ENCODE measurements around the gene LNPEP.

LNPEP gene

DNA sequence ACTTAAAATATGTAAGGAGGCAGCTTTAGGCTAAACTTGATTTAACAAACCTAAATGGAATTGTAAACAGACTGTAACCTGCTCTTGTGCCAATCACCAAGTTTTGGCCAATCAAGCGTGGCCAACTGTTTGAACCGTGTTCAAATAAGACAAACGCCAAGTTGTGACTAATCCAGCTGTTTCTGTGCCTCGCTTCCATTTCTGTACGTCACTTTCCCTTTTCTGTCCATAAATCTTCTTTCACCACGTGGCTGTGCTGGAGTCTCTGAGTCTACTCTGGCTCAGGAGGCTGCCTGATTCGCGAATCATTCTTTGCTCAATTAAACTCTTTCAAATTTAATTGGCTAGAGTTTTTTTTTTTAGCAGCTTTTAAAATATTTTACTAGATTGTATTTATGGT, 135.2 kb downstream of the LNPEP start:
- H3K27ac ChIP-seq (ENCODE audit: low read length): no peak overlapping the region
- H3K4me3 ChIP-seq (ENCODE audit: low read depth in 1 of 2, low read length in 2 of 2): no peak overlapping the region
- H3K4me1 ChIP-seq (ENCODE audit: insufficient read depth, low read length): no peaks in the 10 kb centered on the region
- no peak overlapping the region for H3K4me2 ChIP-seq (ENCODE audit: insufficient read depth, low read length)
- no peak for DNase-seq
- H3K27me3 ChIP-seq (ENCODE audit: insufficient read depth, low read length, poor library complexity): no peaks in the 10 kb centered on the region
- no peaks in the 10 kb centered on the region for H3K79me2 ChIP-seq (ENCODE audit: insufficient read depth, low read length)
- no peaks in the 10 kb centered on the region for H3K36me3 ChIP-seq (ENCODE audit: insufficient read depth, low read length)
- ATAC-seq (ENCODE audit: insufficient read depth, low read depth): no peak
- no peak for TF ChIP-seq EZH2 (IDR thresholded peaks at IDR 0.05; ENCODE audit: borderline replicate concordance, low read depth, low read length, severe bottlenecking)
- TF ChIP-seq, protein P1, sequence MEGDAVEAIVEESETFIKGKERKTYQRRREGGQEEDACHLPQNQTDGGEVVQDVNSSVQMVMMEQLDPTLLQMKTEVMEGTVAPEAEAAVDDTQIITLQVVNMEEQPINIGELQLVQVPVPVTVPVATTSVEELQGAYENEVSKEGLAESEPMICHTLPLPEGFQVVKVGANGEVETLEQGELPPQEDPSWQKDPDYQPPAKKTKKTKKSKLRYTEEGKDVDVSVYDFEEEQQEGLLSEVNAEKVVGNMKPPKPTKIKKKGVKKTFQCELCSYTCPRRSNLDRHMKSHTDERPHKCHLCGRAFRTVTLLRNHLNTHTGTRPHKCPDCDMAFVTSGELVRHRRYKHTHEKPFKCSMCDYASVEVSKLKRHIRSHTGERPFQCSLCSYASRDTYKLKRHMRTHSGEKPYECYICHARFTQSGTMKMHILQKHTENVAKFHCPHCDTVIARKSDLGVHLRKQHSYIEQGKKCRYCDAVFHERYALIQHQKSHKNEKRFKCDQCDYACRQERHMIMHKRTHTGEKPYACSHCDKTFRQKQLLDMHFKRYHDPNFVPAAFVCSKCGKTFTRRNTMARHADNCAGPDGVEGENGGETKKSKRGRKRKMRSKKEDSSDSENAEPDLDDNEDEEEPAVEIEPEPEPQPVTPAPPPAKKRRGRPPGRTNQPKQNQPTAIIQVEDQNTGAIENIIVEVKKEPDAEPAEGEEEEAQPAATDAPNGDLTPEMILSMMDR (IDR thresholded peaks at IDR 0.05; ENCODE audit: borderline replicate concordance, extremely low read depth, low read length, poor library complexity, severe bottlenecking): no peak
- H4K20me1 ChIP-seq (ENCODE audit: insufficient read depth, low read length): no peaks in the 10 kb centered on the region
- H3K9ac ChIP-seq (ENCODE audit: low read depth, low read length): no peak overlapping the region
- no peak overlapping the region for H2AFZ ChIP-seq (ENCODE audit: low read depth, low read length)
- H3K9me3 ChIP-seq (ENCODE audit: insufficient read depth, low read length, severe bottlenecking): no peaks in the 10 kb centered on the region

DNA sequence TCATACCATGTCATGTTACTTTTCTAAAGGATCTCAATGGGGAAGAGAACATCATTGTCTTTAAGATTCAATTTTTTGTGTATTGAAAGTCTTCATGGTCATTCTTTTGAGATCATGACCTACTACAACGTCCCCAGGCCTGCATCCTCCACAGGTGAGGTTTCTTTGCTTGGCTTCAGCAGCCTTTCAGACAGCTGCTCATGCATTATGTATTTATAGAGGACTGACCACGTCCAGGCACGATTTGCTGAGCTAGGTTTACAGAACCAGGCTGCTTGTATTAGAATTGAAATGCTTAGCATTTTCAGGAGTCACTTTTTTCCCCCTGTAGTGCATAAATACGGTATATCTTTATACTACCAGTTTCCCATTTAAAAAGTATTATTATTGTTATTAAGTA, 136.1 kb downstream of the LNPEP start:
- Histone ChIP-seq H3K27me3 (ENCODE audit: insufficient read depth, low read length, poor library complexity) (no peaks in the 10 kb centered on the region), H3K79me2 (ENCODE audit: insufficient read depth, low read length) (no peaks in the 10 kb centered on the region), H3K4me1 (ENCODE audit: insufficient read depth, low read length) (no peaks in the 10 kb centered on the region), H4K20me1 (ENCODE audit: insufficient read depth, low read length) (no peaks in the 10 kb centered on the region), H3K27ac (ENCODE audit: low read length) (no peak overlapping the region), H3K36me3 (ENCODE audit: insufficient read depth, low read length) (no peaks in the 10 kb centered on the region), H3K4me3 (ENCODE audit: low read depth in 1 of 2, low read length in 2 of 2) (no peak overlapping the region), H2AFZ (ENCODE audit: low read depth, low read length) (no peak overlapping the region), H3K9me3 (ENCODE audit: insufficient read depth, low read length, severe bottlenecking) (no peaks in the 10 kb centered on the region), H3K4me2 (ENCODE audit: insufficient read depth, low read length) (no peak overlapping the region), H3K9ac (ENCODE audit: low read depth, low read length) (no peak overlapping the region)
- ATAC-seq (ENCODE audit: insufficient read depth, low read depth): no peak
- TF ChIP-seq EZH2 (IDR thresholded peaks at IDR 0.05; ENCODE audit: borderline replicate concordance, low read depth, low read length, severe bottlenecking): no peak
- TF ChIP-seq, protein P1 (IDR thresholded peaks at IDR 0.05; ENCODE audit: borderline replicate concordance, extremely low read depth, low read length, poor library complexity, severe bottlenecking): no peak
- DNase-seq: no peak

DNA sequence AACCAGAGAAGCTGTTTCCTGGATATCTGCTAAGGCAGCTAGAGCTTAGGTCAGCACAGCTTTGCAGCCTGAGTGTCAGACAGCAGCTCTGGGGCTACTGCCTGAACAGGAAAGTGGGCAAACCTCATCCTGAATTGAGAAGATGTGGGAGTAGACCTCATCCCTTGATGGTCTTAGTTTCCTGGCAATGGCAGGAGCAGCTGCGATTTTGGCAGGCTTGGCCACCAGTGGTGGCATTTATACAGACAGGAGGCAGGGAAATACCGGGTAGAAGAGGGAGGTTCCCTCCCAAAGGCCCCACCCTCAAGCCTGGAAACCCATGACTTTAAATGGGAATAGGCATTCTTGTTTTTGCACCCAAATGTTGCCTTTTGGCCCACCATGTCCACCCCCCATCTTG, 136.8 kb downstream of the LNPEP start:
- no peak overlapping the region for H3K4me3 ChIP-seq (ENCODE audit: low read depth in 1 of 2, low read length in 2 of 2)
- H3K9me3 ChIP-seq (ENCODE audit: insufficient read depth, low read length, severe bottlenecking): no peaks in the 10 kb centered on the region
- DNase-seq: no peak
- no peaks in the 10 kb centered on the region for H3K4me1 ChIP-seq (ENCODE audit: insufficient read depth, low read length)
- H2AFZ ChIP-seq (ENCODE audit: low read depth, low read length): no peak overlapping the region
- H3K9ac ChIP-seq (ENCODE audit: low read depth, low read length): no peak overlapping the region
- H4K20me1 ChIP-seq (ENCODE audit: insufficient read depth, low read length): no peaks in the 10 kb centered on the region
- no peaks in the 10 kb centered on the region for H3K79me2 ChIP-seq (ENCODE audit: insufficient read depth, low read length)
- H3K4me2 ChIP-seq (ENCODE audit: insufficient read depth, low read length): no peak overlapping the region
- no peak overlapping the region for H3K27ac ChIP-seq (ENCODE audit: low read length)
- TF ChIP-seq EZH2 (IDR thresholded peaks at IDR 0.05; ENCODE audit: borderline replicate concordance, low read depth, low read length, severe bottlenecking): no peak
- TF ChIP-seq, protein P1 (IDR thresholded peaks at IDR 0.05; ENCODE audit: borderline replicate concordance, extremely low read depth, low read length, poor library complexity, severe bottlenecking): no peak
- no peak for ATAC-seq (ENCODE audit: insufficient read depth, low read depth)
- no peaks in the 10 kb centered on the region for H3K27me3 ChIP-seq (ENCODE audit: insufficient read depth, low read length, poor library complexity)
- no peaks in the 10 kb centered on the region for H3K36me3 ChIP-seq (ENCODE audit: insufficient read depth, low read length)

DNA sequence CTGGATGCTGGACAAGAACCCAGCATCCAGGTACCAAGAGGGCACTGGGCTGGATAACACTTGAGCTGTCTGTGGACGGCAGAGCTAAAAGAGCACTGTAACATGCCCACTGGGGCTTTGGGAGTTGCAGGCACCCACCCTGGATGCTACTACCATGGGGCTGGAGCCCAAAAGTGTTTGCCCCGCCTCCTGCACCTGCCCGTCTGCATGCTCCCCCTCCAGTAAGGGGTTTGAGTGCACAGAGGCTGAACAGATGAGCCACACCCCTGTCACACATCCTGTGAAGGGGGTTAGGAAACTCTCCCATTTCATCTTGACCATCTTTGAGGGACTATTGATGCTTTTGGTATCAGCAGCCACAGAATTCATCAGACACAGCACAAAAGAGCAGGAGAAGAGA, 137.5 kb downstream of the LNPEP start:
- Histone ChIP-seq H3K4me2 (ENCODE audit: insufficient read depth, low read length) (no peak overlapping the region), H3K4me3 (ENCODE audit: low read depth in 1 of 2, low read length in 2 of 2) (no peak overlapping the region), H4K20me1 (ENCODE audit: insufficient read depth, low read length) (no peaks in the 10 kb centered on the region), H3K27ac (ENCODE audit: low read length) (no peak overlapping the region), H3K36me3 (ENCODE audit: insufficient read depth, low read length) (no peaks in the 10 kb centered on the region), H2AFZ (ENCODE audit: low read depth, low read length) (no peak overlapping the region), H3K79me2 (ENCODE audit: insufficient read depth, low read length) (no peaks in the 10 kb centered on the region), H3K4me1 (ENCODE audit: insufficient read depth, low read length) (no peaks in the 10 kb centered on the region), H3K27me3 (ENCODE audit: insufficient read depth, low read length, poor library complexity) (no peaks in the 10 kb centered on the region), H3K9ac (ENCODE audit: low read depth, low read length) (no peak overlapping the region), H3K9me3 (ENCODE audit: insufficient read depth, low read length, severe bottlenecking) (no peaks in the 10 kb centered on the region)
- TF ChIP-seq, protein P1 (IDR thresholded peaks at IDR 0.05; ENCODE audit: borderline replicate concordance, extremely low read depth, low read length, poor library complexity, severe bottlenecking): no peak
- no peak for TF ChIP-seq EZH2 (IDR thresholded peaks at IDR 0.05; ENCODE audit: borderline replicate concordance, low read depth, low read length, severe bottlenecking)
- ATAC-seq (ENCODE audit: insufficient read depth, low read depth) (no peak), DNase-seq (no peak)
